ENCODE data around the gene ZNF670. TPM values are rescaled to one million over a fixed set of nuclear protein-coding genes. Genes with fewer than 3 reads are reported as not detected.
"Not testable (repeated sequence)": the region's sequence is repeated elsewhere in the genome, so short reads cannot be mapped to it uniquely, and the experiment has no call there.

ZNF670 gene
- total and polyA plus RNA-seq, 2 donors (not counting 1 experiment from before 2014, with no cell fraction given), result 0.86 to 4.6 TPM

GRCh38 chr1:247037511-247038320 is 40.9 kb downstream of the ZNF670 start:
- Histone ChIP-seq H2AFZ (ENCODE audit: insufficient read depth, low read depth, low read length, poor library complexity, severe bottlenecking) (no peak overlapping the region), H4K20me1 (ENCODE audit: control insufficient read depth, insufficient read depth, low read length, poor library complexity, severe bottlenecking) (no peaks in the 10 kb centered on the region), H3K4me2 (replicated peaks; ENCODE audit: low read depth, low read length, poor library complexity, severe bottlenecking) (no peak overlapping the region), H3K27ac (ENCODE audit: low read length in 2 of 2) (no peak overlapping the region), H3K27me3 (replicated peaks in 1 of 4; ENCODE audit: control extremely low read depth in 1 of 4, control insufficient read depth in 3 of 4, insufficient read depth in 4 of 4, low read length in 3 of 4) (no peaks in the 10 kb centered on the region), H3K36me3 (replicated peaks in 1 of 2; ENCODE audit: control extremely low read depth in 1 of 2, control insufficient read depth in 1 of 2, extremely low read depth in 1 of 2, insufficient read depth in 2 of 2, low read length in 1 of 2) (peaks cover 3 to 29% of the 10 kb centered on the region in 2 experiments), H3K79me2 (ENCODE audit: control insufficient read depth, insufficient read depth, low read length) (no peaks in the 10 kb centered on the region), H3K9me3 (ENCODE audit: control extremely low read depth in 1 of 3, control insufficient read depth in 2 of 3, insufficient read depth in 1 of 3, low read length in 2 of 3) (peaks cover 20 to 86% (median 27%) of the 10 kb centered on the region in 3 donors), H3K4me1 (ENCODE audit: control insufficient read depth in 2 of 2, insufficient read depth in 2 of 2, low read length in 2 of 2) (no peaks in the 10 kb centered on the region), H3K4me3 (ENCODE audit: control extremely low read depth in 1 of 5, extremely low read depth in 1 of 5, insufficient read depth in 1 of 5, low read depth in 2 of 5, low read length in 4 of 5) (no peak overlapping the region), H3K9ac (ENCODE audit: low read length) (no peak overlapping the region)
- ATAC-seq (ENCODE audit: low read depth), result no peak
- no peak for TF ChIP-seq EZH2 (IDR thresholded peaks at IDR 0.05; ENCODE audit: borderline replicate concordance, insufficient read depth, low read depth, low read length, poor library complexity, severe bottlenecking)
- no peak for TF ChIP-seq CTCF (IDR thresholded peaks at IDR 0.05)
- WGBS (ENCODE audit: insufficient coverage), result 100% methylated on average over 1 of the region's 6 CpGs
- Mint-ChIP-seq H3K4me1 (no peaks in the 10 kb centered on the region), H3K4me3 (no peak overlapping the region), H3K9me3 (ENCODE audit: insufficient read depth) (peaks cover 30% of the 10 kb centered on the region), H3K27me3 (no peaks in the 10 kb centered on the region), H3K27ac (no peak overlapping the region)
- no peak for DNase-seq
- intact Hi-C loops (cut with micrococcal nuclease), result no loop called here
- ChIA-PET POLR2A (no interaction called here), CTCF (no interaction called here)

- H4K20me1 ChIP-seq (ENCODE audit: control insufficient read depth, insufficient read depth, low read length, poor library complexity, severe bottlenecking); H3K4me3 Mint-ChIP-seq; H3K27me3 ChIP-seq (replicated peaks in 1 of 4; ENCODE audit: control extremely low read depth in 1 of 4, control insufficient read depth in 3 of 4, insufficient read depth in 4 of 4, low read length in 3 of 4); CTCF ChIA-PET; H3K4me1 Mint-ChIP-seq; H3K4me1 ChIP-seq (ENCODE audit: control insufficient read depth in 2 of 2, insufficient read depth in 2 of 2, low read length in 2 of 2); H3K79me2 ChIP-seq (ENCODE audit: control insufficient read depth, insufficient read depth, low read length); H3K27ac Mint-ChIP-seq; H3K27ac ChIP-seq (ENCODE audit: low read length in 2 of 2); intact Hi-C loops (cut with micrococcal nuclease); DNase-seq; H3K4me2 ChIP-seq (replicated peaks; ENCODE audit: low read depth, low read length, poor library complexity, severe bottlenecking); H3K9ac ChIP-seq (ENCODE audit: low read length); ATAC-seq (ENCODE audit: low read depth); H2AFZ ChIP-seq (ENCODE audit: insufficient read depth, low read depth, low read length, poor library complexity, severe bottlenecking); H3K4me3 ChIP-seq (ENCODE audit: control extremely low read depth in 1 of 5, extremely low read depth in 1 of 5, insufficient read depth in 1 of 5, low read depth in 2 of 5, low read length in 4 of 5); POLR2A ChIA-PET; H3K27me3 Mint-ChIP-seq: not testable (repeated sequence)
- WGBS (ENCODE audit: insufficient coverage), result 100% methylated on average over 7 of the region's 30 CpGs
- Histone ChIP-seq H3K36me3 (replicated peaks in 1 of 2; ENCODE audit: control extremely low read depth in 1 of 2, control insufficient read depth in 1 of 2, extremely low read depth in 1 of 2, insufficient read depth in 2 of 2, low read length in 1 of 2) (peaks cover 0 to 12% of the 10 kb centered on the region in 2 experiments), H3K9me3 (ENCODE audit: control extremely low read depth in 1 of 3, control insufficient read depth in 2 of 3, insufficient read depth in 1 of 3, low read length in 2 of 3) (peaks cover 8 to 55% (median 43%) of the 10 kb centered on the region in 3 donors)
- peaks cover 23% of the 10 kb centered on the region for H3K9me3 Mint-ChIP-seq (ENCODE audit: insufficient read depth)
These were observed 46.3 kb downstream of the ZNF670 start for GRCh38 chr1:247032306-247032705.

Other genes starting within 250 kb of the ZNF670 start
- gene AHCTF1, start 146.9 kb downstream of the ZNF670 start, total RNA-seq, result 34.8 and 43.1 TPM in 2 replicates
- gene AHCTF1, start 146.9 kb downstream of the ZNF670 start, polyA plus RNA-seq, result 8.6 and 16.9 TPM in 2 replicates
- gene ZNF695, start 70.8 kb downstream of the ZNF670 start, total RNA-seq, result 0.44 and 0.51 TPM in 2 replicates
- gene ZNF695, start 70.8 kb downstream of the ZNF670 start, polyA plus RNA-seq, result 0.23 TPM in 1 of 2 replicates, not detected in the other
- 20.8 and 21.3 TPM in 2 replicates for gene ZNF669, start 25.5 kb upstream of the ZNF670 start, total RNA-seq
- 16.3 and 23.5 TPM in 2 replicates for gene ZNF669, start 25.5 kb upstream of the ZNF670 start, polyA plus RNA-seq
- 23.8 and 24.2 TPM in 2 replicates for gene ZNF124, start 93.2 kb upstream of the ZNF670 start, total RNA-seq
- gene ZNF124, start 93.2 kb upstream of the ZNF670 start, polyA plus RNA-seq, result 4.7 and 5.0 TPM in 2 replicates
- gene VN1R5, start 177.3 kb upstream of the ZNF670 start, total RNA-seq, result not detected in 2 replicates
- gene VN1R5, start 177.3 kb upstream of the ZNF670 start, polyA plus RNA-seq, result not detected in 2 replicates